HG03378 (cell line): ENCODE measurements around the gene PGM3.
A peak's percentile ranks its signal among the peaks of the same experiment; 100 is the strongest.
"Not testable (repeated sequence)": the region's sequence is repeated elsewhere in the genome, so short reads cannot be mapped to it uniquely, and the experiment has no call there.

Source experiments
- ATAC-seq: cut with Tn5 transposase; IDR thresholded peaks from one replicate; pipeline ENCODE4 v1.9.1; 2021; ENCODE audit warnings: mild to moderate bottlenecking, moderate library complexity; ENCODE audit not compliant: unreplicated experiment

Gene PGM3

GRCh38 chr6:83192871-83193746 is at the start of gene PGM3, which contains the start of gene RWDD2A:
TSS of gene PGM3 (minus strand) at chr6:83193265. CDS start at chr6:83191012, 2,253 bp downstream.
TSS of gene RWDD2A (plus strand) at chr6:83193357. CDS start at chr6:83194452, 1,095 bp downstream.
- peak; percentile 91 for ATAC-seq

GRCh38 chr6:83231146-83231545 is 38.1 kb upstream of the PGM3 start:
- no peak for ATAC-seq

GRCh38 chr6:83226517-83226916 is 33.5 kb upstream of the PGM3 start:
- no peak for ATAC-seq

GRCh38 chr6:83221889-83222479 is 28.9 kb upstream of the PGM3 start:
- ATAC-seq = peak; percentile 48

GRCh38 chr6:83221276-83221675 is 28.2 kb upstream of the PGM3 start:
- no peak for ATAC-seq

- ATAC-seq = no peak
These were observed 27.1 kb upstream of the PGM3 start for GRCh38 chr6:83220121-83220520.

- no peak for ATAC-seq
These were observed 25.6 kb upstream of the PGM3 start for GRCh38 chr6:83218646-83219045.

GRCh38 chr6:83216806-83217205 is 23.7 kb upstream of the PGM3 start:
- ATAC-seq = no peak

GRCh38 chr6:83215131-83216047 is 22.3 kb upstream of the PGM3 start:
- peak; percentile 100 for ATAC-seq

GRCh38 chr6:83202031-83202430 is 9.0 kb upstream of the PGM3 start:
- no peak for ATAC-seq

GRCh38 chr6:83199863-83200225 is 6.8 kb upstream of the PGM3 start:
- no peak for ATAC-seq

GRCh38 chr6:83199173-83199862 is 6.3 kb upstream of the PGM3 start:
- peak; percentile 69 for ATAC-seq

- no peak for ATAC-seq
These were observed 5.6 kb upstream of the PGM3 start for GRCh38 chr6:83198486-83199172.

GRCh38 chr6:83193747-83194566 is 892 bp upstream of the PGM3 start:
- ATAC-seq = peak; percentile 12

- ATAC-seq = no peak
These were observed 609 bp downstream of the PGM3 start for GRCh38 chr6:83192456-83192855.

GRCh38 chr6:83191974-83192373 is 1.1 kb downstream of the PGM3 start:
- not testable (repeated sequence) for ATAC-seq

GRCh38 chr6:83190626-83191025 is 2.4 kb downstream of the PGM3 start:
- no peak for ATAC-seq

- ATAC-seq = no peak
These were observed 4.6 kb downstream of the PGM3 start for GRCh38 chr6:83188501-83188900.

- ATAC-seq = no peak
These were observed 8.0 kb downstream of the PGM3 start for GRCh38 chr6:83185096-83185495.
